A549 treated with Mapracorat at 1 μM for 4 hours (cell line): ENCODE measurements around the gene NUP160. TPM values are rescaled to one million over a fixed set of nuclear protein-coding genes. Genes with fewer than 3 reads are reported as not detected.

Source experiments
- total RNA-seq: library from RNA; stranded (reverse); fragments of 200-300 nt; extraction: Qiagen RNA extraction; gene quantifications from 5 replicates; pipeline ENCODE4 v1.2.3, GENCODE V29; 2022

NUP160 gene, protein sequence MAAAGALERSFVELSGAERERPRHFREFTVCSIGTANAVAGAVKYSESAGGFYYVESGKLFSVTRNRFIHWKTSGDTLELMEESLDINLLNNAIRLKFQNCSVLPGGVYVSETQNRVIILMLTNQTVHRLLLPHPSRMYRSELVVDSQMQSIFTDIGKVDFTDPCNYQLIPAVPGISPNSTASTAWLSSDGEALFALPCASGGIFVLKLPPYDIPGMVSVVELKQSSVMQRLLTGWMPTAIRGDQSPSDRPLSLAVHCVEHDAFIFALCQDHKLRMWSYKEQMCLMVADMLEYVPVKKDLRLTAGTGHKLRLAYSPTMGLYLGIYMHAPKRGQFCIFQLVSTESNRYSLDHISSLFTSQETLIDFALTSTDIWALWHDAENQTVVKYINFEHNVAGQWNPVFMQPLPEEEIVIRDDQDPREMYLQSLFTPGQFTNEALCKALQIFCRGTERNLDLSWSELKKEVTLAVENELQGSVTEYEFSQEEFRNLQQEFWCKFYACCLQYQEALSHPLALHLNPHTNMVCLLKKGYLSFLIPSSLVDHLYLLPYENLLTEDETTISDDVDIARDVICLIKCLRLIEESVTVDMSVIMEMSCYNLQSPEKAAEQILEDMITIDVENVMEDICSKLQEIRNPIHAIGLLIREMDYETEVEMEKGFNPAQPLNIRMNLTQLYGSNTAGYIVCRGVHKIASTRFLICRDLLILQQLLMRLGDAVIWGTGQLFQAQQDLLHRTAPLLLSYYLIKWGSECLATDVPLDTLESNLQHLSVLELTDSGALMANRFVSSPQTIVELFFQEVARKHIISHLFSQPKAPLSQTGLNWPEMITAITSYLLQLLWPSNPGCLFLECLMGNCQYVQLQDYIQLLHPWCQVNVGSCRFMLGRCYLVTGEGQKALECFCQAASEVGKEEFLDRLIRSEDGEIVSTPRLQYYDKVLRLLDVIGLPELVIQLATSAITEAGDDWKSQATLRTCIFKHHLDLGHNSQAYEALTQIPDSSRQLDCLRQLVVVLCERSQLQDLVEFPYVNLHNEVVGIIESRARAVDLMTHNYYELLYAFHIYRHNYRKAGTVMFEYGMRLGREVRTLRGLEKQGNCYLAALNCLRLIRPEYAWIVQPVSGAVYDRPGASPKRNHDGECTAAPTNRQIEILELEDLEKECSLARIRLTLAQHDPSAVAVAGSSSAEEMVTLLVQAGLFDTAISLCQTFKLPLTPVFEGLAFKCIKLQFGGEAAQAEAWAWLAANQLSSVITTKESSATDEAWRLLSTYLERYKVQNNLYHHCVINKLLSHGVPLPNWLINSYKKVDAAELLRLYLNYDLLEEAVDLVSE (N-terminal part only)
- 25.3 to 31.1 TPM (median 28.7 TPM) in 5 replicates for total RNA-seq

DNA sequence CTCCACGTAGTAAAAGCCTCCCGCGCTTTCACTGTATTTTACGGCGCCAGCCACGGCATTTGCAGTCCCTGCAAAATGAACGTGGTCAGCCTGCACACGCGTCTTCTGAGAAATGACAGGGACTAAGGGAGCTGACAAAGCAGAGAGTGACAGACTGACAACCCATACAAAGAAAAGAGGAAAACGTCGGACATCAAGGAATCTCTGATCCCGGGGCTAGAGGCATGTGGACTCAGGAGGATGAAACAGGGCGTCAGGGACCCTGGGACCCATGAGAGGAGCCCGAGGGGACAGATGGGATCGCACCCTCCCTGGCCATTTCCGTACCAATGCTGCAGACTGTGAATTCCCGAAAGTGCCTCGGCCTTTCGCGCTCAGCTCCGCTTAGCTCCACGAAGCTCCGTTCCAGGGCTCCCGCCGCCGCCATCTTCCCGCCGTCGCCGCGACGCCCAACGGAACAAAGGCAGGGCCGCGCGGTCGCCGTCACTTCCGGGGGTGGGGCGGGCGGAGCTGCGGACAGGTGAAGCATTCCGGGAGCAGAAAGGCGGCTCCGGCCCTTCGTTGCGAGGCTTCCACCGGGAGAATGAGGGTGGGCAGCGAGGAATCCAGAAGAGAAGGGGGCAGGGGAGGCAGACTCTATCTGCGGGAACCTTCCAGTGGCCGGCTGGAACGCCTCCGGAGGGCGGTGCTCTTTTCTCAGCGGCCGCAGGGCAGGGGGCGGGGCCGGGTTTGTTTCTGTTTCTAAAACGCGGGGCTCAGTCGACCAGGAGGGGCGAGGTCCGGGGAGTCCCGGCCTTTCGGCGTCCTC lies at the start of gene NUP160:
TSS of gene NUP160 (minus strand) at position 459 of the 808 bp plus-strand sequence. CDS start at position 427, 32 bp downstream.

Other genes with a start within 250 kb of the NUP160 start
- 127 to 153 TPM (median 131 TPM) in 5 replicates for gene MTCH2, start 205.8 kb downstream of the NUP160 start, total RNA-seq
- gene AGBL2, start 133.0 kb downstream of the NUP160 start, total RNA-seq: 1.2 to 1.9 TPM (median 1.5 TPM) in 5 replicates
- gene FNBP4, start 81.0 kb downstream of the NUP160 start, total RNA-seq: 43.8 to 61.7 TPM (median 53.0 TPM) in 5 replicates
- gene PTPRJ, start 132.2 kb upstream of the NUP160 start, total RNA-seq: 33.2 to 50.6 TPM (median 47.0 TPM) in 5 replicates